ENCODE data around the gene RAE1.
"Not testable (repeated sequence)": the region's sequence is repeated elsewhere in the genome, so short reads cannot be mapped to it uniquely, and the experiment has no call there.

RAE1 gene

GRCh38 chr20:57417051-57417689 is 66.1 kb downstream of the RAE1 start:
- no peak for DNase-seq

- DNase-seq: no peak
Observed at GRCh38 chr20:57417830-57418780, 67.0 kb downstream of the RAE1 start.

DNA sequence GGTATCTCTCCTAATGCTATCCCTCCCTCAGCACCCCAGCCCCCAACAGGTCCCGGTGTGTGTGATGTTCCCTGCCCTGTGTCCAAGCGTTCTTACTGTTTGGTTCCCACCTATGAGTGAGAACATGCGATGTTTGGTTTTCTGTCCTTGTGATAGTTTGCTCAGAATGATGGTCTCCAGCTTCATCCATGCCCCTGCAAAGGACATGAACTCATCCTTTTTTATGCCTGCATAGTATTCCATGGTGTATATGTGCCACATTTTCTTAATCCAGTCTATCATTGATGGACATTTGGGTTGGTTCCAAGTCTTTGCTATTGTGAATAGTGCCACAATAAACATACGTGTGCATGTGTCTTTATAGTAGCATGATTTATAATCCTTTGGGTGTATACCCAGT is 68.4 kb downstream of the RAE1 start:
- not testable (repeated sequence) for DNase-seq

DNA sequence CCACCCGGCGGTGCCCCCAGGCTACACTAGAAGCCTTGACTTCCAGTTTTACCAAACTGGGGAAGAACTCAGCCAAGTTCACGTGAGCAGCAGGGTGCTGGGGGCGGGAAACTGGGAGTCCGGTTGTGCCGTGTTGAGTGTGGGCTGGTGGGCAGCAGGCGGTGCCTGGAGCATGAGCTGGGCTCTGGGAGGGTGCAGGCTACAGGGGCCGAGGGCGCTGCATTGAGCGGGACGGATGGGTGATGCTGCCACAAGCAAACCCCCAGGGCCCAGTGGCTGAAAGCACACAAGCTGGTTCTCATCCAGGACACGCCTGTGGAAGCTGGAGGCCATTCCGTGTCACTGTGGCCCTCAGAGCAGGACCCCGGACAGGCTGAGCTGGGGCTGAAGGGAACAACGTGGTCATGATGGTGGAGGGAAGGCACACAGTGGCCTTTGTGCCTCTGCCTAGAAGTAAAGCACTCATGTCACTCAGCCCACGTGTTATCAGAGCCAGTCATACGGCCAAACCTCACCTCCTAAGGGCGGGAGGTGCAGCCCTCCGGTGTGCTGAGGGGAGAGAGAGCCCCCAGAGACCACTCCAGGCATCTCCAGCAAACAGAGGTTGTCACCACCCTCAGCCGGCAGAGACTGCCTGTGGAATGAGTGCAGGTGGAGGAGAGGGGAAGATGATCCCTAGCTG is 69.7 kb downstream of the RAE1 start:
- no peak for DNase-seq

GRCh38 chr20:57421253-57422220 is 70.5 kb downstream of the RAE1 start:
- no peak for DNase-seq

DNA sequence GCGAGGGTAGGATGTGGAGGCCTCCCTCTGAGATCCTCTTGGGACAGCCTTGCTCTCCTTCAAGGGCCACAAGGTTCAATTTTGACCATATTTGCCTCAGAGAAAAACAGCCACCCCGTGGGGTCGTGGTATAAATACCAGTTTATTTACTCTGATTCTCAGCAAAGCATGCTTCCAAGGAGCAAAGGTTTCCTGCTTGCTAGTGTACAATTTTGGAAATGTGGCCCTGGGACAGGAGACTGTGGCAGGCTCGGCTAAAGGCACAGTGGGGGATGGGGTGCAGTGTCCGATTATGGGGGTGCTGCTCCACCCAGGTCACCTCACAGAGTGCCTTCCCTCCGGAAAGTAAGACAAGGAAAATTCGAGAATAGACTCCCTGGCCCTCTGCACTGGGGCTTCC is 71.2 kb downstream of the RAE1 start:
- no peak for DNase-seq

- no peak for DNase-seq
Observed at GRCh38 chr20:57425150-57426013, 74.3 kb downstream of the RAE1 start.

DNA sequence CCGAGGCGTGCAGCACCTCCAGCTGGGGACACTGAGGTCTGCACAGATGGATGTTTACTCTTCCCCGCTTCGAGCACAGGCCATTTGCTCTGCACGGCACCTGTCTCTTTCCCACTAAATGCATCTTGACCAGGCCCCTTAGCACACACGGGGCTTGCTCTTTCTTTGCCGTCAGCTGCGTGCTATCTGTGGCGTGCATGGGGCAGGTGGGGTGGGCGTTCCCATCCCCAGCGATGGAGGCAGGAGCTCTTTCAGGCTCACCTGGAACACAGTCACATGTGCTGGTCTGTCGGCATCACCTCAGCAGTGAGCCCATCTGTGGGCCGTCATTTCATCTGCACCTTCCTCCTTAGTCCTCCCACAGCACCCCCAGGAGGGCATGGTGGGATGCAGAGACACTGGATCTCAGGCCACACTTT is 75.2 kb downstream of the RAE1 start:
- no peak for DNase-seq

GRCh38 chr20:57426831-57427230 is 75.8 kb downstream of the RAE1 start:
- no peak for DNase-seq

GRCh38 chr20:57428324-57429158 is 77.5 kb downstream of the RAE1 start:
- no peak for DNase-seq

Measured in activated CD4-positive, alpha-beta T cell treated with anti-CD3 and anti-CD28 coated beads, Interleukin-10, Interleukin-2, amounts not matched to agents 100 ng/mL and 50 ng/mL, durations not matched to agents 16 hours and 8 hours (primary cell).